Measurements from ENCODE around the gene CEP78.

Gene CEP78

GRCh38 chr9:78238046-78239038, 2.5 kb downstream of the CEP78 start:
- no peak for TF ChIP-seq CTCF (IDR thresholded peaks at IDR 0.05)
- Histone ChIP-seq H3K4me1 (ENCODE audit: control insufficient read depth in 1 of 2, insufficient read depth in 1 of 2, low read depth in 1 of 2, low read length in 1 of 2) (peaks cover 15 to 16% of the 10 kb centered on the region in 2 experiments), H3K4me3 (ENCODE audit: low read depth in 1 of 2, low read length in 1 of 2) (no peak overlapping the region), H3K27me3 (no peaks in the 10 kb centered on the region), H3K9me3 (no peaks in the 10 kb centered on the region), H3K27ac (no peak overlapping the region), H3K36me3 (no peaks in the 10 kb centered on the region)

GRCh38 chr9:78239506-78239905, 3.6 kb downstream of the CEP78 start:
- Histone ChIP-seq H3K27me3 (no peaks in the 10 kb centered on the region), H3K27ac (no peak overlapping the region), H3K4me3 (ENCODE audit: low read depth in 1 of 2, low read length in 1 of 2) (no peak overlapping the region), H3K36me3 (peaks cover 5% of the 10 kb centered on the region), H3K4me1 (ENCODE audit: control insufficient read depth in 1 of 2, insufficient read depth in 1 of 2, low read depth in 1 of 2, low read length in 1 of 2) (peaks cover 15 to 16% of the 10 kb centered on the region in 2 experiments), H3K9me3 (no peaks in the 10 kb centered on the region)
- TF ChIP-seq CTCF (IDR thresholded peaks at IDR 0.05), result no peak

- Histone ChIP-seq H3K27me3 (no peaks in the 10 kb centered on the region), H3K36me3 (peaks cover 9% of the 10 kb centered on the region), H3K9me3 (no peaks in the 10 kb centered on the region), H3K27ac (no peak overlapping the region), H3K4me1 (ENCODE audit: control insufficient read depth in 1 of 2, insufficient read depth in 1 of 2, low read depth in 1 of 2, low read length in 1 of 2) (peaks cover 3 to 5% of the 10 kb centered on the region in 2 experiments), H3K4me3 (ENCODE audit: low read depth in 1 of 2, low read length in 1 of 2) (no peak overlapping the region)
- TF ChIP-seq CTCF (IDR thresholded peaks at IDR 0.05), result no peak
Observed at GRCh38 chr9:78242041-78242440, 6.2 kb downstream of the CEP78 start.

GRCh38 chr9:78243130-78243529, 7.3 kb downstream of the CEP78 start:
- no peak overlapping the region for H3K4me3 ChIP-seq (ENCODE audit: low read depth in 1 of 2, low read length in 1 of 2)
- no peak overlapping the region for H3K27ac ChIP-seq
- peaks cover 16% of the 10 kb centered on the region for H3K36me3 ChIP-seq
- no peaks in the 10 kb centered on the region for H3K4me1 ChIP-seq (ENCODE audit: control insufficient read depth in 1 of 2, insufficient read depth in 1 of 2, low read depth in 1 of 2, low read length in 1 of 2)
- TF ChIP-seq CTCF (IDR thresholded peaks at IDR 0.05), result no peak
- H3K27me3 ChIP-seq, result no peaks in the 10 kb centered on the region
- no peaks in the 10 kb centered on the region for H3K9me3 ChIP-seq

GRCh38 chr9:78245401-78245800, 9.5 kb downstream of the CEP78 start:
- Histone ChIP-seq H3K27ac (no peak overlapping the region), H3K4me3 (ENCODE audit: low read depth in 1 of 2, low read length in 1 of 2) (no peak overlapping the region), H3K27me3 (no peaks in the 10 kb centered on the region), H3K9me3 (no peaks in the 10 kb centered on the region), H3K36me3 (peaks cover 16% of the 10 kb centered on the region), H3K4me1 (ENCODE audit: control insufficient read depth in 1 of 2, insufficient read depth in 1 of 2, low read depth in 1 of 2, low read length in 1 of 2) (peaks cover 0 to 4% of the 10 kb centered on the region in 2 experiments)
- TF ChIP-seq CTCF (IDR thresholded peaks at IDR 0.05), result no peak
